ENCODE measurements around the gene MAGI3.
"Not testable (repeated sequence)": the region's sequence is repeated elsewhere in the genome, so short reads cannot be mapped to it uniquely, and the experiment has no call there.

The MAGI3 gene

DNA sequence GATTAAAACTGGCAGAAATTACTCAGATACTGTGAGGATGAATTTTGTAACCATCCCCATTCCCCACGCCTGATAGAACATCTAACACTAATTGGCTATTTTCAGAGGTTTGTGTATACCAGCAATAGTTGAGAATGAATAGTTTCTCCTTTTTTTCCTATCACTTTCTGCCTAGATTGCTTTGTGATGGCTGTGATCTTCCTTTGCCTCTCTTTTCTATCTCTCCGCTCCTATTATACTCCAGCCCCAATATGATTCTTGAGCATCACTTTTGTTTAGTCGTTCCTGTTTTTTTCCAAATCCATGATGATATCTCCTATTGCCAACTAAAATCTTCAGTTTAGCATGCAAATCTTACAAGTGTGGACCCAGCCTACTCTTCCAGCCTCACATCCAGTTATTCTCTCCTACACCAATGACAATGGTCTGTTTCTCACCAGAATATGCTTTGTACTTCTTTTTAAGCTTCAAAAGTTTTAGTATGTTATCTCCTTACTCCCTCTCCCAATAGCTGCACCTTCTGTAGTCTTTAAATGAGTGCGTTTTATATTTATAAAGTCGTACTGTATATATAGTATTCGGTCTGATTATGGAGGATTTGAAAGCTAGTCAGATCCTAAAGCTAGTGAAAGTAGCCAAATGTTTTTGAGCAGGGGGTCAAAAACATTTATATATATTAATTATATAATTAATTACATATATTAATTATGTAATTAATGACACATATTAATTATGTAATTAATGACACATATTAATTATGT is 25.2 kb downstream of the MAGI3 start:
- TF ChIP-seq ZNF274 (IDR thresholded peaks at IDR 0.05; ENCODE audit: low read depth, low read length) = no peak
- no peak overlapping the region for H3K4me3 ChIP-seq (ENCODE audit: low read length)

DNA sequence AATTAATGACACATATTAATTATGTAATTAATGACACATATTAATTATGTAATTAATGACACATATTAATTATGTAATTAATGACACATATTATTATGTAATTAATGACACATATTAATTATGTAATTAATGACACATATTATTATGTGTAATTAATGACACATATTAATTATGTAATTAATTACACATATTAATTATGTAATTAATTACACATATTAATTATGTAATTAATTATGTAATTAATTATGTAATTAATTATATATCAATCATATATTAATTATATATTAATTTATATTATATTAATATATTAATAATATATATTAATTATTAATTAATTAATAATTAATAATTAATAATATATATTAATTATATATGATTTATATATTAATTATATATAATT is 25.8 kb downstream of the MAGI3 start:
- H3K4me3 ChIP-seq (ENCODE audit: low read length) = not testable (repeated sequence)

DNA sequence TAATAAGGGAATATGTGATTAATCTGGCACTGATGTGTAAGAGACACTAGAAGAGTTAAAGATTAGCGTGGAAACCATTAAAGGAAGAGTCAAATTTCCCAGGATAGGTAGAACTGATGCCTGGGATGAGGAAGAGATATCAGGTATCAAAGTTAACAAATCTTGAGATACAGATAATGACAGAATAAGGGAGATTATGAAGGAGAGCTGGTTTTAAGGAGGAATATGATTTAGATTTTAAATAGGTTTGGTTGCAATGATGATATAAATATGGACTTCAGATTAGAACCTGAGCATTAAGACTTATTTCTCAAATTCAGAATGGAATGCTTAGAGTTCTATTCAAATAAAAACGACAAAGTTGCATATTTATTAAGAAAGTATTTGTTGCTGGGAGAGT is 26.2 kb downstream of the MAGI3 start:
- no peak for TF ChIP-seq ZNF274 (IDR thresholded peaks at IDR 0.05; ENCODE audit: low read depth, low read length)
- no peak overlapping the region for H3K4me3 ChIP-seq (ENCODE audit: low read length)

DNA sequence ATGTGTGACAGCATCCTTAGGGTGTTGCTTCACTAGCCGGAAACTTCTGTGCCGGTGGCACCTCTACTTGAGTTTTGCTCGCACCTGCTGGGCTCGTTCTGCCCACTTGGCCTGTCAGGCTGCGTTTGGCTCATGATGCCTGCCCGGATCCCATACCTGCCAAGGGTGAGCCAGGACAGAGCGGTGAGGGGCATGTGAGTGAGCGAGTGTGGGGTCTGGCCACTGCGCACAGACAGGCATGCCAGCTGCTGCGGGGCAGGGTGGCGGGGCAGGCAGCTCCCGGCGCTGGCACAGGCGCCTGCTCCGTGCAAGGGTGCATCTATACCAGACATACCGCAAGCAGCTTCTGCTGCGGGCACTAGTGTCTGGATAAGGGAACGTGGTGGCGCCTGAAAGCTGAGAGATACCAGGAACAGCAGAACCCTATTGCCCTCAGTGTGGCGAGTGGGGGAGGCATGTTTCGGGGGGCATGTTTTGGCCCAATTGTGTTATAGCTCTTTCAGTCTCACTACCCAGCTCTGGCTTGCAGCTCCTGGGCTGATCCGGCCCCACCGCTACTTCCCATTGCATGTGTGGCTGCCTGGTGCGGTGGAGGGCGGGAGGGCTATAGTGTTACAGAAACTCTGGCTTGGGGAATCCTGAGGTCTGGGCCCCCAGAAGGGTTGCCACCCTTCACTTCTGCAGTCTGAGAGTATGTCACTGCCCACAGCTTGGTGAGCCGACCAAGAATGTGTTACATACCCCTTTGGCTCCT is 32.2 kb downstream of the MAGI3 start:
- no peak overlapping the region for H3K4me3 ChIP-seq (ENCODE audit: low read length)
- TF ChIP-seq ZNF274 (IDR thresholded peaks at IDR 0.05; ENCODE audit: low read depth, low read length) = no peak

DNA sequence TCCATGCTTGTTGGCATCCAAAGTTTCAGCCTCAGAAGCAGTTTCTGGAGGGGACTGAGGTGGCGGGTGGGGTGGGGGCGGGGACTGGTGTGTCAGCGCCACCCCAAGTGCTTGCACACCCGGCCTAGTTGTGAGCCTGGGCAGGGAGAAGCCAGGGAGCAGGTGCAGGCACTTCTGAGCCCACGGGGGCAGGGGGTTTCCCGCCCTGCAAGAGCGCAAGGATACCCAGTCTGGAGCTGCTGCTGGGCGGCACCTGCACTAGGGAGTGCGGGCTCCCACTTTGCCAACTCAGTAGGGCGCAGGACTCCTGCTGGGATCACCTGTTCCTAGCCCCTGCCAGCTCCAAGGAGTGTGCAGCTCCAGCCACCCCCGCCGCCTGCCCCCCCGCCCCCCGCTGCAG is 33.5 kb downstream of the MAGI3 start:
- TF ChIP-seq ZNF274 (IDR thresholded peaks at IDR 0.05; ENCODE audit: low read depth, low read length) = no peak
- H3K4me3 ChIP-seq (ENCODE audit: low read length) = no peak overlapping the region

DNA sequence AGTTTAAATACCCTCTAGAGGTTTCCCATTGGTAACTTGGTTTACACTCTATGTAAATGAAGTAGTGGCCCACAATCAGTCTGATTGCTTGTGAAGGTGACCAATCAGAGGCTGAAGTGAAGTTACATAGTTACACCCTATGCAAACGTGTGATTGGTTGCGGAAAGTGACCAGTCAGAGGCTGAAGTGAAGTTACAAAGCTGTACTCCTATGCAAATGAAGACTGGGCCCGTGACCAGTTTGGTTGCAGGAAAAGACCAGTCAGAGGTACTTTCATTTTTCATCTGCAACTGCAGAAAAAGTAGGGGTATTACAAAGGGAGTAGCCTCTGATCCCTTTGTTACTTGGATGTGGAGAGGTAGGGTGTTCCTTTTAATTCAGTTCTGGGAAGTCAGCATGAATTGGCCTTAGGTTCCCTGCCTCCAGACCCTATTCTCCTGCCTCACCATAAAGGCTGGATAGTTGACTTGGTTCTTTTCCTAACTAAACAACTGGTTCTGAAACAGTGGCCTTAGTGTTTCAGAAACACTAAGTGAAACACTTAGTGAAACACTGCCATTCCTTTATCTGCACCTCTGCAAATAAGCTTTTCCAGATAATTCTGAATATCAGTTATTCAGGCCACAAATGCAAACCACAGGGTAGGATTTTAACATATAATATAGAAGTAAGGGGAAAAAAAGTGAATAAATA is 39.3 kb downstream of the MAGI3 start:
- no peak for TF ChIP-seq ZNF274 (IDR thresholded peaks at IDR 0.05; ENCODE audit: low read depth, low read length)
- H3K4me3 ChIP-seq (ENCODE audit: low read length) = no peak overlapping the region

DNA sequence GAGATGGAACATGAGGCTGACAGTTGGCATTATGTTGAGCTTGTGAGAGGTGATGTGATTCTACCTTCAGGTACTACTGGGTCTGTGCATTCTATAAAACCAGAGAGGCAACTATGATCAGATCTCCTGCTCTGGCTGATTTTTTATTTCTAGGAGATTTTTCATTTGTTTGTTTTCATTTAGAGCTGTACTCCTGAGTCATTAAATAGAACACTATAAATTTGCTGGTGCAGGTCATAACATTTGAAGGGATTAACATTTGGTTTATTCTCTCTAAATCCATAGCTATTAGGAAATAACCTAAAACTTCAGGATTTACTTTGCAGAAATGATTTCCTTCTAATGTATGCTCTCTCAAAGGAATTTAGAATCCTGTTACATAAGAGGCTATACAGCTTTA is 42.9 kb downstream of the MAGI3 start:
- H3K4me3 ChIP-seq (ENCODE audit: low read length) = no peak overlapping the region
- no peak for TF ChIP-seq ZNF274 (IDR thresholded peaks at IDR 0.05; ENCODE audit: low read depth, low read length)

DNA sequence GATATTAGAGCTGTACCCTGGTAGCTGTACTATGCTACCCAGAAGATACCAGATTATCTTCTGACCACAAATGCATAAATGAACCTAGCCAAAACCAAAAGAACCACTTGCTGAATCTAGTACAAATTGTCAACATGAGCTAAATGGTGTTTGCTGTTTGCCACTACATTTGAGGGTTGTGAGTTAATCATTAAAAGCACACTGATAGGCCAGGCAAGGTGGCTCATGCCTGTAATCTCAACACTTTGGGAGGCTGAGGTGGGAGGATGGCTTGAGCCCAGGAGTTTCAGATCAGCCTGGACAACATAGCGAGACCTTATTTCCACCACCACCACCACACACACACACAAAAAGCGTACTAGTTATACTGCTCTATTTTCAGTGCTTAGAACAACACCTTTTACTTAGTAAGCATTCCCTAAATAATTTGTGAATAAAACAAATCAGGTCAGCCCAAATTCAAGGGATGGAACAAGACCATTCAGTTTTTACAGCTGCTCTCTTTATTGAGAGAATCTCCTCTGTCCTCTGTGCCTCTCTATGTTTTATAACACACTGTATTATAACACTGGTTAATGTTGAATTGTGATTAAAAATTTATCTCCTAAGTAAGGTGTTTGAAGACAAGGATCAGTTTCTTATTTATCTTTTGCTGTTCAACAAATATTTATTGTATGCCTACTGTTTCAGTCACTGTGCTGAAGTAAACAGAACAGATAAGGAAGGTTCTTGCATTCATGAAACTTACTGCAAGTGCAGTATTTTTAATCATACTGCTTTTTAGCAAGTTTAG is 44.0 kb downstream of the MAGI3 start:
- no peak for TF ChIP-seq ZNF274 (IDR thresholded peaks at IDR 0.05; ENCODE audit: low read depth, low read length)
- no peak overlapping the region for H3K4me3 ChIP-seq (ENCODE audit: low read length)

DNA sequence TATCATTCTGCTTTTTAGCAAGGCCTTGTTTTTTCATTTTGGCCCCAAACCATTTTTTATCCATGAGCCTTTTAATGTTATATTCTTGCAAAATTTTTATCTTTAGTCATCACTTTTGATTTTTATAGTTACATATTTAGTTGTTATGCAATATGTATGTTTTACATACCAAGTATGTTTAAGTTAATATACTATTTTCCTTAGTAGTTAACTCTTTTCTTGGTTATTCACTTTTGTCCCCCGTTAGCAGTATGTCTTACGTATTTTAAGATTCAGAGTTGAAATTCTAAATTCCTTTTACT is 44.5 kb downstream of the MAGI3 start:
- H3K4me3 ChIP-seq (ENCODE audit: low read length) = no peak overlapping the region
- no peak for TF ChIP-seq ZNF274 (IDR thresholded peaks at IDR 0.05; ENCODE audit: low read depth, low read length)

DNA sequence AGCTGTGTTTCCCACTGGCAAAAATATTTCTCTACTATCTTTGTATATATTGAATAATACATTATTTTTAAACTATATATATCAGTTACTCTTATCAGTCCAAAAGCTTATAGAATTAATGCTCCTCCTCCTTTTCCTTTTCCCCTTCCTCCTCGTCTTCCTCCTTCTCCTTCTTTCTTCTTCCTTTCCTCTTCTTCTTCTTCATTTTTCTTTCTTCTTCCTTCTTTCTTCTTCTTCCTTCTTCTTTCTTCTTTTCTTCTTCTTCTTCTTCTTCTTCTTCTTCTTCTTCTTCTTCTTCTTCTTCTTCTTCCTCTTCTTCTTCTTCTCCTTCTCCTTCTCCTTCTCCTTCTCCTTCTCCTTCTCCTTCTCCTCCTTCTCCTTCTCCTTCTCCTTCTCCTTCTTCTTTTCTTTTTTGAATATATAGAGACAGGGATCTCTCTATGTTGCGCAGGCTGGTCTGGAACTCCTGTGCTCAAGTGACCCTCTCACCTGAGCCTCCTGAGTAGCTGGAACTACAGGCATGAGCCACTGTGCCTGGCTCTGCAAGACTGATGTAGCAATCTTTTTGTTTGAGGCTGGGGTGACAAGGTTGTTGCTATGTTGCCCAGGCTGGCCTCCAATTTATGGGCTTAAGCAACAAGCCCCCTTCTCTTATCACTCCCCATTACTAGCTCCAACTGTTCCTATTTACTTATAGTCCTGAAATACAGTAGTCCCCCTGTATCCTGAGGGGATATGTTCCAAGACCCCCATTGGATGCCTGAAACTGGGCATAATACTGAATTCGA is 47.4 kb downstream of the MAGI3 start:
- TF ChIP-seq ZNF274 (IDR thresholded peaks at IDR 0.05; ENCODE audit: low read depth, low read length) = no peak
- H3K4me3 ChIP-seq (ENCODE audit: low read length) = no peak overlapping the region

DNA sequence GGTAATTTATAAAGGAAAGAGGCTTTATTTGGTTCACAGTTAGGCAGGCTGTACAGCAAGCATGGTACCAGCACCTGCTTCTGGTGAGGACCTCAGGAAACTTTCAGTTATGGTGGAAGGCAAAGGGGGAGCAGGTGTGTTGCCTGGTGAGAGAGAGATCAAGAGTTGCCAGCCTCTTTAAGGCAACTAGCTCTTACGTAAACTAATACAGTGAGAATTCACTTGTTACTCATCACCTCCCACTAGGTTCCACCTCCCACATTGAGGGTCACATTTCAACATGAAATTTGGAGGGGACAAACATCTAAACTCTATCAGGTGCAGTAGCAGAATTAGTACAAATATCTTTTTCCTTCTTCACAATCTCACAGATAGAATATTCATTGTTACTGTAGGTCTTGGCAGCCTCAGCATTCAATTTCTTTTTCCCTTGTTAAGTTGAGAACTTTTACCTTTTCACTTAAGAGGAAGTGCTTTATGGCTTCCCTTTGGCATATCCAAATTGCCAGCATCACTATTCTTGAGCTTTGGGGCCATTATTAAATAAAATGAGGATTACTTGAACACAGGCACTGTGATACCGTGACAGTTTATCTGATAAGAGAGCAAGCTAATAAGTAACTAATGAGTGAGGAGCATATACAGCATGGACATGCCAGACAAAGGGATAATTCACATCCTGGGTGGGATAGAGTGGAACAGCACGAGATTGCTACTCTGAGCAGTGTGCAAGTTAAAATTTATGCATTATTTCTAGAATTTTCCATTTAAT is 48.4 kb downstream of the MAGI3 start:
- TF ChIP-seq ZNF274 (IDR thresholded peaks at IDR 0.05; ENCODE audit: low read depth, low read length) = no peak

DNA sequence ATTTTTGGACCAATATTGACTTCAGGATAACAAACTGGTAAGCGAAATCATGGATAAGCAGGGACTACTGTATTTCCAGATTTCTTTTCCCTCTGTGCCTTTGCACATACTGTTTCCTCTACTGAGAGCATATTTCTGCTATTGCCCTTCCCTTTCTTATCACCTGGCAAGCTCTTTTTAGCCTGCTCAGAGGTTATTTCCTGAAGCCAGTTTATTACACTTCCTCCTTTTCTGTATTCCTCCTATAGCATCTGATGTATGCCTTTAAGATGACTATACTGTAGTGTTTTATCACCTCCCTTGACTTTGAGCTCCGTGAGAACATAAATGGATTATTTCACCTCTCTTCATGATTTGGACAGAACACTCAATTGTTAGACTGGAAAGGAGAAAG is 49.0 kb downstream of the MAGI3 start:
- H3K4me3 ChIP-seq (ENCODE audit: low read length) = no peak overlapping the region
- no peak for TF ChIP-seq ZNF274 (IDR thresholded peaks at IDR 0.05; ENCODE audit: low read depth, low read length)

More for the DNA sequence above, 48.4 kb downstream of the MAGI3 start:
- no peak overlapping the region for H3K4me3 ChIP-seq (ENCODE audit: low read length)

DNA sequence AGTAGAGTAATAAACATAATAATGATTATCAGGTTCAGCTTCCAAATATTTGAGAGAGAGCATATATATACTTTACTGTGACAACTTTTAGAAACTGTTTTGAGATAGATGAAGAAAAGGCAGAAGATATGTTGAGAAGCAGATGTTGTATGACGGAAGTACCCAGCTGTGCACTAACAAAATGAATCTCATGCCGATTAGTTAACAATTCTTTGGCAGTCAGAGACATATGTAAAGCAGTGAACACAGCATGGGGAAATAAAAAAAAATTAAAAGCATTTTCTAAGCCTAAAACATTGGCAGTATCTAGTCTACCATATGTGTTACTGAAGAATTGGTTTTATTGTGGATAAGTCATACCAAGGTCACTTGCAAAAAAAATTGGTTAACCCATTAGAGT is 51.8 kb downstream of the MAGI3 start:
- no peak for TF ChIP-seq ZNF274 (IDR thresholded peaks at IDR 0.05; ENCODE audit: low read depth, low read length)
- H3K4me3 ChIP-seq (ENCODE audit: low read length) = no peak overlapping the region
